SK-N-MC (cell line): ENCODE data around the gene PELI2.

Source experiments
- EZH2 ChIP-seq: fragments of 200-600 bp; sonication (generic); IDR thresholded peaks from one replicate; pipeline ENCODE4 v1.6.1; 2017; ENCODE audit warnings: antibody characterized with exemption
- FOXP2 ChIP-seq: optimal IDR thresholded peaks from 2 replicates; pipeline ENCODE3; 2011; ENCODE audit warnings: mild to moderate bottlenecking, moderate library complexity; ENCODE audit not compliant: insufficient read depth; ENCODE audit errors: extremely low read length, control extremely low read depth
- POLR2AphosphoS5 ChIP-seq: IDR thresholded peaks from 2 replicates; pipeline ENCODE4 v1.6.1; 2012; ENCODE audit warnings: mild to moderate bottlenecking, low read depth, low read length, borderline replicate concordance

DNA sequence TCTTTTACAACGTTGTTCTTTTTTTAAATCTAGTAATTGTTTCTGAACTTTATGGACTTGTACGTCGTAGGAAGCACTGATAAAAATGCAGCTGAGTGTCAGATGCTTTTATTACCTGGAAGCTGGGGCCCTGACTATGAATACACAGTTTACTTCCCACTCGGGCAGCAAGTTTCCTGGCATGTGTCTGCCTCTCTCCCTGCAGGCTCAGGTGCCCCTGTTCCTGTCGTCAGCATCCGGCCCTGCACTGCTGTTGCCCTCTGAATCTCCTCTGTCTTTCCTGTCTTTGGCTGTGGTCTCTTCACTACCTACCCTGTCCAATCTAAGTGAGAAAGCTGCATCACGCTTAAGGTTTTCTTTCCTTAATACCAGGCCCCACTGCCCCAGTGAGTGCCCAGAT is 75.8 kb downstream of the PELI2 start:
- no peak for TF ChIP-seq EZH2
- TF ChIP-seq POLR2AphosphoS5, result no peak
- no peak for TF ChIP-seq FOXP2
